ENCODE results near the gene DENND4C.

The DENND4C gene

GRCh38 chr9:19409401-19410194, 179.1 kb downstream of the DENND4C start (continued):
- peak; percentile 51 for TF ChIP-seq ZNF335 (tag by site-specific recombination; conservative IDR thresholded peaks at IDR 0.05)

GRCh38 chr9:19410195-19410503, 179.7 kb downstream of the DENND4C start:
- Histone ChIP-seq H3K9me3 (ENCODE audit: control insufficient read depth, insufficient read depth, low read depth, low read length) (no peaks in the 10 kb centered on the region), H3K4me3 (ENCODE audit: low read depth, low read length) (peak overlapping the region; percentile 78), H3K4me1 (ENCODE audit: control insufficient read depth, insufficient read depth, low read length) (no peaks in the 10 kb centered on the region), H3K27ac (ENCODE audit: extremely low read depth, low read depth, low read length) (no peak overlapping the region), H3K36me3 (ENCODE audit: control insufficient read depth in 2 of 2, insufficient read depth in 1 of 2, low read length in 2 of 2) (no peaks in the 10 kb centered on the region)
- POLR2A ChIA-PET: interaction anchor here (1.5 kb wide), 1 partner anchor 30 kb away, joined by 6 read pairs; the partner anchor contains the start of gene RPS6
- TF ChIP-seq ZNF169 (tag by site-specific recombination; IDR thresholded peaks at IDR 0.05) (no peak), ZNF530 (tag by site-specific recombination; IDR thresholded peaks at IDR 0.05; ENCODE audit: low read depth) (no peak), KLF16 (tag by site-specific recombination; IDR thresholded peaks at IDR 0.05) (no peak)
- CTCF ChIA-PET: interaction anchor here (0.6 kb wide), 1 partner anchor 56 kb away, joined by 3 read pairs; no protein-coding TSS in a partner anchor

- no peak overlapping the region for H3K4me3 ChIP-seq (ENCODE audit: low read depth, low read length)
- CTCF ChIA-PET: no interaction called here
- H3K9me3 ChIP-seq (ENCODE audit: control insufficient read depth, insufficient read depth, low read depth, low read length): no peaks in the 10 kb centered on the region
- no peaks in the 10 kb centered on the region for H3K4me1 ChIP-seq (ENCODE audit: control insufficient read depth, insufficient read depth, low read length)
- H3K36me3 ChIP-seq (ENCODE audit: control insufficient read depth in 2 of 2, insufficient read depth in 1 of 2, low read length in 2 of 2): no peaks in the 10 kb centered on the region
- TF ChIP-seq ZNF341 (tag by site-specific recombination; IDR thresholded peaks at IDR 0.05; ENCODE audit: low read depth) (no peak), ZSCAN30 (tag by site-specific recombination; IDR thresholded peaks at IDR 0.05) (no peak), IKZF3 (tag by site-specific recombination; IDR thresholded peaks at IDR 0.05) (no peak), OSR2 (tag by site-specific recombination; IDR thresholded peaks at IDR 0.05) (no peak), ZNF529 (tag by site-specific recombination; IDR thresholded peaks at IDR 0.05; ENCODE audit: insufficient replicate concordance) (no peak), SETDB1 (IDR thresholded peaks at IDR 0.05; ENCODE audit: insufficient read length, low read length) (no peak), ZNF292 (tag by site-specific recombination; IDR thresholded peaks at IDR 0.05; ENCODE audit: borderline replicate concordance, low read depth) (no peak), ZNF112 (tag by site-specific recombination; IDR thresholded peaks at IDR 0.05) (no peak), ZNF433 (tag by site-specific recombination; IDR thresholded peaks at IDR 0.05; ENCODE audit: low read depth) (no peak)
- POLR2A ChIA-PET: interaction anchor here (1.5 kb wide), 1 partner anchor 31 kb away, joined by 6 read pairs; the partner anchor contains the start of gene RPS6
- H3K27ac ChIP-seq (ENCODE audit: extremely low read depth, low read depth, low read length): no peak overlapping the region
Observed at GRCh38 chr9:19410594-19410993, 180.1 kb downstream of the DENND4C start.

GRCh38 chr9:19411316-19411715, 180.8 kb downstream of the DENND4C start:
- no peaks in the 10 kb centered on the region for H3K4me1 ChIP-seq (ENCODE audit: control insufficient read depth, insufficient read depth, low read length)
- ChIA-PET CTCF (interaction anchor here (1.1 kb wide), 1 partner anchor 54 kb away, joined by 3 read pairs; no protein-coding TSS in a partner anchor), POLR2A (interaction anchor here (1.5 kb wide), 1 partner anchor 32 kb away, joined by 6 read pairs; the partner anchor contains the start of gene RPS6)
- H3K27ac ChIP-seq (ENCODE audit: extremely low read depth, low read depth, low read length): no peak overlapping the region
- no peaks in the 10 kb centered on the region for H3K36me3 ChIP-seq (ENCODE audit: control insufficient read depth in 2 of 2, insufficient read depth in 1 of 2, low read length in 2 of 2)
- no peak overlapping the region for H3K4me3 ChIP-seq (ENCODE audit: low read depth, low read length)
- H3K9me3 ChIP-seq (ENCODE audit: control insufficient read depth, insufficient read depth, low read depth, low read length): no peaks in the 10 kb centered on the region
- TF ChIP-seq ZNF202 (tag by site-specific recombination; IDR thresholded peaks at IDR 0.05; ENCODE audit: borderline replicate concordance): no peak
- no peak for TF ChIP-seq ZNF10 (tag by site-specific recombination; IDR thresholded peaks at IDR 0.05)
- no peak for TF ChIP-seq ZNF121 (tag by site-specific recombination; IDR thresholded peaks at IDR 0.05)
- TF ChIP-seq, protein P1, sequence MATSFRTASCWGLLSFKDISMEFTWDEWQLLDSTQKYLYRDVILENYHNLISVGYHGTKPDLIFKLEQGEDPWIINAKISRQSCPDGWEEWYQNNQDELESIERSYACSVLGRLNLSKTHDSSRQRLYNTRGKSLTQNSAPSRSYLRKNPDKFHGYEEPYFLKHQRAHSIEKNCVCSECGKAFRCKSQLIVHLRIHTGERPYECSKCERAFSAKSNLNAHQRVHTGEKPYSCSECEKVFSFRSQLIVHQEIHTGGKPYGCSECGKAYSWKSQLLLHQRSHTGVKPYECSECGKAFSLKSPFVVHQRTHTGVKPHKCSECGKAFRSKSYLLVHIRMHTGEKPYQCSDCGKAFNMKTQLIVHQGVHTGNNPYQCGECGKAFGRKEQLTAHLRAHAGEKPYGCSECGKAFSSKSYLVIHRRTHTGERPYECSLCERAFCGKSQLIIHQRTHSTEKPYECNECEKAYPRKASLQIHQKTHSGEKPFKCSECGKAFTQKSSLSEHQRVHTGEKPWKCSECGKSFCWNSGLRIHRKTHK (tag by site-specific recombination; IDR thresholded peaks at IDR 0.05): no peak
- TF ChIP-seq ZNF521 (tag by site-specific recombination; IDR thresholded peaks at IDR 0.05): no peak
- no peak for TF ChIP-seq ZNF558 (tag by site-specific recombination; IDR thresholded peaks at IDR 0.05)
- TF ChIP-seq ZNF677 (tag by site-specific recombination; IDR thresholded peaks at IDR 0.05): no peak
- TF ChIP-seq PRDM6 (tag by site-specific recombination; IDR thresholded peaks at IDR 0.05): no peak
- no peak for TF ChIP-seq ZNF768 (tag by site-specific recombination; IDR thresholded peaks at IDR 0.05)
- TF ChIP-seq ZNF157 (tag by site-specific recombination; IDR thresholded peaks at IDR 0.05): no peak
- TF ChIP-seq ZNF707 (tag by site-specific recombination; IDR thresholded peaks at IDR 0.05): no peak
- TF ChIP-seq ZNF776 (tag by site-specific recombination; IDR thresholded peaks at IDR 0.05; ENCODE audit: borderline replicate concordance): no peak
- TF ChIP-seq ZNF76 (tag by site-specific recombination; IDR thresholded peaks at IDR 0.05; ENCODE audit: borderline replicate concordance, low read depth): no peak
